Measurements from ENCODE around the gene SHROOM4.

DNA sequence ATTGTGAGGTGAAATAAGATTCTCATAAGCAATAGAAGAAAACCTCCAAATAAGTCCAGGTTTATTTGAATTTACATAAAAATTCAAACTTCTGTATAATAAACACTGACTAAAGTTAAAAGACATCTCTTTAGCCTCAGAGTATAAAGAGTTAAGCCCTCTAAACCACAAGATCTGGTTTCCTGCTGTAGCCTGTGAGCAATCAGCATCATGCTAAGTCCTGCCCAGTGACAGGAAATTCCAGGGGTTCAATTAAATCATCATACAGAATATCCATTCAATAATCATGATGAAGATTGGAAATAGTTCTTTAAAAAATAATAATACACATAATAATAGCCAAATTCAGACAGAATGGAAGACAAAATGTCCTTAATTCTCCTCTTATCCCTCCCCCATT, 204.2 kb downstream of the SHROOM4 start:
- TF ChIP-seq, protein P1, sequence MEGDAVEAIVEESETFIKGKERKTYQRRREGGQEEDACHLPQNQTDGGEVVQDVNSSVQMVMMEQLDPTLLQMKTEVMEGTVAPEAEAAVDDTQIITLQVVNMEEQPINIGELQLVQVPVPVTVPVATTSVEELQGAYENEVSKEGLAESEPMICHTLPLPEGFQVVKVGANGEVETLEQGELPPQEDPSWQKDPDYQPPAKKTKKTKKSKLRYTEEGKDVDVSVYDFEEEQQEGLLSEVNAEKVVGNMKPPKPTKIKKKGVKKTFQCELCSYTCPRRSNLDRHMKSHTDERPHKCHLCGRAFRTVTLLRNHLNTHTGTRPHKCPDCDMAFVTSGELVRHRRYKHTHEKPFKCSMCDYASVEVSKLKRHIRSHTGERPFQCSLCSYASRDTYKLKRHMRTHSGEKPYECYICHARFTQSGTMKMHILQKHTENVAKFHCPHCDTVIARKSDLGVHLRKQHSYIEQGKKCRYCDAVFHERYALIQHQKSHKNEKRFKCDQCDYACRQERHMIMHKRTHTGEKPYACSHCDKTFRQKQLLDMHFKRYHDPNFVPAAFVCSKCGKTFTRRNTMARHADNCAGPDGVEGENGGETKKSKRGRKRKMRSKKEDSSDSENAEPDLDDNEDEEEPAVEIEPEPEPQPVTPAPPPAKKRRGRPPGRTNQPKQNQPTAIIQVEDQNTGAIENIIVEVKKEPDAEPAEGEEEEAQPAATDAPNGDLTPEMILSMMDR (IDR thresholded peaks at IDR 0.05): no peak
- TF ChIP-seq EP300 (IDR thresholded peaks at IDR 0.05): no peak
